Adrenal gland (tissue), 12 donors: ENCODE measurements around the gene CDKAL1. TPM values are rescaled to one million over a fixed set of nuclear protein-coding genes. Genes with fewer than 3 reads are reported as not detected.

Experiments
- DNase-seq, 7 donors: peaks; one replicate each; pipeline ENCODE4 v3.0.0-alpha.2; 2019 to 2020
- H3K27ac ChIP-seq, 5 donors: fragments of 200-600 bp; sonication (generic) in 4 of 5; 1 replicate in 3 of 5; 2 replicates in 2 of 5; pipeline versions ENCODE4 v1.5.1 to v1.8.0; 2016 to 2020; ENCODE audit warnings: mild to moderate bottlenecking in 1 of 5
- H3K27me3 ChIP-seq: fragments of 200-600 bp; 2 replicates; pipeline ENCODE4 v1.8.0; 2021
- H3K36me3 ChIP-seq, 2 donors: fragments of 200-600 bp; replicated peaks in 1 of 2; 1 replicate in 1 of 2; 2 replicates in 1 of 2; pipeline versions ENCODE4 v1.5.1 to v1.8.0; 2018 to 2022
- H3K4me1 ChIP-seq, 2 donors: fragments of 200-600 bp; replicated peaks in 1 of 2; 1 replicate in 1 of 2; 2 replicates in 1 of 2; pipeline versions ENCODE4 v1.5.1 to v1.8.0; 2018 to 2021
- H3K4me3 ChIP-seq, 4 donors: fragments of 200-600 bp; sonication (generic) in 3 of 4; one replicate each; pipeline ENCODE4 v1.5.1; 2016 to 2018
- H3K9me3 ChIP-seq, 3 donors: fragments of 200-600 bp; sonication (generic) in 1 of 3; replicated peaks in 1 of 3; 1 replicate in 2 of 3; 2 replicates in 1 of 3; pipeline versions ENCODE4 v1.5.1 to v1.8.0; 2016 to 2021
- CTCF ChIP-seq, 6 experiments: fragments of 450-650 bp in 4 of 6; fragments of 200-600 bp in 2 of 6; sonication (generic) in 1 of 6; IDR thresholded peaks; 1 replicate in 5 of 6; 2 replicates in 1 of 6; pipeline versions ENCODE4 v1.5.1 to v1.8.0; 2016 to 2021; ENCODE audit warnings: antibody characterized with exemption in 6 of 6, mild to moderate bottlenecking in 2 of 6, moderate library complexity in 1 of 6
- POLR2A ChIP-seq, 2 donors: fragments of 450-650 bp; IDR thresholded peaks; one replicate each; pipeline ENCODE4 v1.6.1; 2017; ENCODE audit warnings: antibody characterized with exemption in 2 of 2, mild to moderate bottlenecking in 2 of 2, moderate library complexity in 1 of 2
- WGBS, 4 donors: extraction: QIAGEN DNeasy Blood & Tissue Kit in 2 of 4; methylation state at CpG; one replicate each; pipeline versions ENCODE4 v1.1.5 to v1.1.7; 2013 to 2017; 5-methylcytosine and 5-hydroxymethylcytosine counted together
- intact Hi-C, 2 donors: fragments of 100-400 bp; cut with DNase I; formaldehyde crosslinking; loops; one replicate each; pipeline versions ENCODE4 v1.14.1 to v1.15.0; 2022 to 2023
- polyA plus RNA-seq, 3 donors: library from polyadenylated mRNA; stranded (reverse); fragments of 200-250 nt in 2 of 3; fragments of 350-450 nt in 1 of 3; fragmentation: Illumina TruSeq in 1 of 3; extraction: RNeasy Lipid Tissue Mini Kit (QIAGEN cat#74804) in 1 of 3; gene quantifications; one replicate each; pipeline ENCODE4 v1.2.3, GENCODE V29; 2013 to 2014
- total RNA-seq, 9 donors: library from RNA; depleted of rRNA in 4 of 9; stranded (reverse); fragments of >200 nt in 4 of 9; fragments of 120-200 nt in 1 of 9; fragmentation: NEBNext Ultra II Directional in 1 of 9; extraction: Animal tissue kit (Norgen Biotek cat#: 25700) in 1 of 9; gene quantifications; one replicate each; pipeline versions ENCODE4 v1.1.0 to v1.2.4, GENCODE V29; 2013 to 2023
- donor health status: healthy with polysubstance abuse.
- donor health status: Bipolar disorder and iron deficiency.
- donor health status: DM: yes; HTN: yes; CAD: no.
- donor health status: DM: no; HTN: no; CAD: no.
- donor health status: DM: no; HTN: no; CAD: no.
- donor health status: DM: yes; HTN: yes; CAD: no.

CDKAL1 gene
- total and polyA plus RNA-seq, 12 donors, result 3.9 to 21.1 (median 10.6) TPM

GRCh38 chr6:21151119-21151518 is 616.9 kb downstream of the CDKAL1 start:
- no peak for TF ChIP-seq CTCF (IDR thresholded peaks at IDR 0.05)
- no peak for TF ChIP-seq POLR2A (IDR thresholded peaks at IDR 0.05)
- no peak for DNase-seq
- peaks cover 6 to 12% of the 10 kb centered on the region in 2 donors for H3K4me1 ChIP-seq
- H3K27ac ChIP-seq, result no peak overlapping the region
- intact Hi-C loops, result no loop called here
- H3K27me3 ChIP-seq, result no peaks in the 10 kb centered on the region
- 48 to 67% (median 56%) methylated on average over 5 of the region's 5 CpGs for WGBS, 4 donors
- no peak overlapping the region for H3K4me3 ChIP-seq
- no peaks in the 10 kb centered on the region for H3K36me3 ChIP-seq
- no peaks in the 10 kb centered on the region for H3K9me3 ChIP-seq

- 63 to 75% (median 69%) methylated on average over 5 of the region's 5 CpGs for WGBS, 4 donors
- Histone ChIP-seq H3K9me3 (no peaks in the 10 kb centered on the region), H3K4me3 (no peak overlapping the region), H3K27me3 (no peaks in the 10 kb centered on the region), H3K27ac (no peak overlapping the region), H3K4me1 (peaks cover 6 to 12% of the 10 kb centered on the region in 2 donors), H3K36me3 (no peaks in the 10 kb centered on the region)
- TF ChIP-seq POLR2A (IDR thresholded peaks at IDR 0.05) (no peak), CTCF (IDR thresholded peaks at IDR 0.05) (no peak)
- DNase-seq, result no peak
- intact Hi-C loops, result no loop called here
Measured at GRCh38 chr6:21151530-21151929, 617.3 kb downstream of the CDKAL1 start.

GRCh38 chr6:21157186-21157929 is 623.1 kb downstream of the CDKAL1 start:
- H3K36me3 ChIP-seq, result no peaks in the 10 kb centered on the region
- H3K27ac ChIP-seq, result no peak overlapping the region
- no peaks in the 10 kb centered on the region for H3K4me1 ChIP-seq
- TF ChIP-seq CTCF (IDR thresholded peaks at IDR 0.05) (no peak), POLR2A (IDR thresholded peaks at IDR 0.05) (no peak)
- H3K9me3 ChIP-seq, result no peaks in the 10 kb centered on the region
- WGBS, 4 donors, result 80 to 90% (median 88%) methylated on average over 4 of the region's 4 CpGs
- intact Hi-C loops, result no loop called here
- DNase-seq, result no peak
- H3K4me3 ChIP-seq, result no peak overlapping the region
- H3K27me3 ChIP-seq, result no peaks in the 10 kb centered on the region

- 92 to 100% (median 96%) methylated on average over 1 of the region's 1 CpG for WGBS, 4 donors
- H3K27me3 ChIP-seq, result no peaks in the 10 kb centered on the region
- H3K36me3 ChIP-seq, result no peaks in the 10 kb centered on the region
- H3K4me1 ChIP-seq, result no peaks in the 10 kb centered on the region
- no peak for DNase-seq
- TF ChIP-seq POLR2A (IDR thresholded peaks at IDR 0.05), result no peak
- TF ChIP-seq CTCF (IDR thresholded peaks at IDR 0.05), result no peak
- intact Hi-C loops, result no loop called here
- H3K27ac ChIP-seq, result no peak overlapping the region
- H3K9me3 ChIP-seq, result no peaks in the 10 kb centered on the region
- no peak overlapping the region for H3K4me3 ChIP-seq
Measured at GRCh38 chr6:21158149-21158548, 623.9 kb downstream of the CDKAL1 start.
